Measurements from ENCODE around the gene NME3.

DNA sequence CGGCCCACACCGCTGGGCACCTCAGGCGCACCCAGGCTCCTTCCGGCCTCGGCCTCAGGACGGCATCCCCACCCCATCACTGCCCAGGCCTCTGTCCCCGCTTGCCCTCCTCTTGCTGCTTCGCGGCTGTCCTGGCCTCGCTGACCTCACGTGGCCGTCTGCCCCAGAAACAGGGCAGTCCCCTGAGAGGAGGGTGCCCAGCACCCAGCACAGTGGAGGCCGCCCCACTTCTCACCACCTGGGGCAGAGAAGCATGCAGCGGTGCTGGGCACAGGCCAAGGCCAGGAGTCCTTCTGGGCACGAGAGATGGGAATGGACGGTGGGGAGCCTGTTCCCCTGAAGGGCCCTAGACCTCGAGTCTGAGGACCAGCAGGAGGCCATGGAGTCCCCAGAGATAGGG is 46.4 kb upstream of the NME3 start:
- TF ChIP-seq CTCF (IDR thresholded peaks at IDR 0.05) (no peak), POLR2A (IDR thresholded peaks at IDR 0.05) (no peak)
